ENCODE measurements around the gene DUSP6. TPM values are rescaled to one million over a fixed set of nuclear protein-coding genes. Genes with fewer than 3 reads are reported as not detected.

DUSP6 gene
- polyA plus RNA-seq, 3 donors: 23.7 to 224 (median 34.2) TPM

- H3K27ac ChIP-seq (ENCODE audit: low read depth, low read length): no peak overlapping the region
- WGBS, 3 donors: 57 to 93% (median 88%) methylated on average over 18 of the region's 18 CpGs
Measured at GRCh38 chr12:89355243-89356068, 3.2 kb upstream of the DUSP6 start.

GRCh38 chr12:89354612-89355067 is 2.3 kb upstream of the DUSP6 start:
- peak overlapping the region; percentile 93 for H3K27ac ChIP-seq (ENCODE audit: low read depth, low read length)
- whole genome bisulfite sequencing, 3 donors: 17 to 42% (median 37%) methylated on average over 17 of the region's 17 CpGs

- peak overlapping the region; percentile 93 for H3K27ac ChIP-seq (ENCODE audit: low read depth, low read length)
- 0% methylated on average over 69 to 74 of the region's 74 CpGs for WGBS, 3 donors
Measured at GRCh38 chr12:89353823-89354611, 1.7 kb upstream of the DUSP6 start.

GRCh38 chr12:89353188-89353822 is 1.0 kb upstream of the DUSP6 start:
- 1% methylated on average over 35 to 49 of the region's 49 CpGs for WGBS, 3 donors
- peak overlapping the region; percentile 93 for H3K27ac ChIP-seq (ENCODE audit: low read depth, low read length)

- 0 to 1% (median 0%) methylated on average over 10 of the region's 10 CpGs for WGBS, 3 donors
- H3K27ac ChIP-seq (ENCODE audit: low read depth, low read length): peak overlapping the region; percentile 87
Measured at GRCh38 chr12:89352242-89352491, 134 bp downstream of the DUSP6 start.

- H3K27ac ChIP-seq (ENCODE audit: low read depth, low read length): peak overlapping the region; percentile 87
- 0 to 1% (median 0%) methylated on average over 81 to 87 of the region's 87 CpGs for WGBS, 3 donors
Measured at GRCh38 chr12:89351489-89352241, 636 bp downstream of the DUSP6 start.

- peak overlapping the region; percentile 87 for H3K27ac ChIP-seq (ENCODE audit: low read depth, low read length)
- 5 to 7% (median 6%) methylated on average over 51 of the region's 51 CpGs for WGBS, 3 donors
Measured at GRCh38 chr12:89350630-89351488, 1.4 kb downstream of the DUSP6 start.

- no peak overlapping the region for H3K27ac ChIP-seq (ENCODE audit: low read depth, low read length)
- WGBS, 3 donors: 28 to 48% (median 28%) methylated on average over 7 of the region's 7 CpGs
Measured at GRCh38 chr12:89350260-89350629, 2.1 kb downstream of the DUSP6 start.

- WGBS, 3 donors: 15 to 44% (median 21%) methylated on average over 6 of the region's 6 CpGs
Measured at GRCh38 chr12:89349814-89350213, 2.5 kb downstream of the DUSP6 start.

GRCh38 chr12:89348894-89349699 is 3.2 kb downstream of the DUSP6 start:
- H3K27ac ChIP-seq (ENCODE audit: low read depth, low read length): no peak overlapping the region
- 50 to 75% (median 55%) methylated on average over 10 of the region's 10 CpGs for WGBS, 3 donors

More at GRCh38 chr12:89349814-89350213, 2.5 kb downstream of the DUSP6 start:
- H3K27ac ChIP-seq (ENCODE audit: low read depth, low read length): no peak overlapping the region

GRCh38 chr12:89347325-89347829 is 4.9 kb downstream of the DUSP6 start:
- H3K27ac ChIP-seq (ENCODE audit: low read depth, low read length): no peak overlapping the region
- 61 to 89% (median 69%) methylated on average over 3 of the region's 3 CpGs for WGBS, 3 donors

GRCh38 chr12:89346741-89347324 is 5.5 kb downstream of the DUSP6 start:
- WGBS, 3 donors: 18 to 56% (median 21%) methylated on average over 8 of the region's 8 CpGs
- H3K27ac ChIP-seq (ENCODE audit: low read depth, low read length): no peak overlapping the region

GRCh38 chr12:89345830-89346740 is 6.2 kb downstream of the DUSP6 start:
- no peak overlapping the region for H3K27ac ChIP-seq (ENCODE audit: low read depth, low read length)
- 25 to 35% (median 32%) methylated on average over 10 of the region's 10 CpGs for WGBS, 3 donors

GRCh38 chr12:89345376-89345775 is 6.9 kb downstream of the DUSP6 start:
- 59 to 74% (median 73%) methylated on average over 3 of the region's 3 CpGs for WGBS, 3 donors
- no peak overlapping the region for H3K27ac ChIP-seq (ENCODE audit: low read depth, low read length)

GRCh38 chr12:89344862-89345202 is 7.5 kb downstream of the DUSP6 start:
- no peak overlapping the region for H3K27ac ChIP-seq (ENCODE audit: low read depth, low read length)
- WGBS, 3 donors: 55 to 70% (median 65%) methylated on average over 3 of the region's 3 CpGs

Data from adipose tissue (tissue), 3 donors.